Mesenteric fat pad (tissue), 1 donor: Measurements from ENCODE around the gene POGZ. TPM values are rescaled to one million over a fixed set of nuclear protein-coding genes. Genes with fewer than 3 reads are reported as not detected.
A peak's percentile ranks its signal among the peaks of the same experiment; 100 is the strongest.
"Not testable (repeated sequence)": the region's sequence is repeated elsewhere in the genome, so short reads cannot be mapped to it uniquely, and the experiment has no call there.

ENCODE experiments used
- DNase-seq: peaks from one replicate; pipeline ENCODE4 v3.0.0-alpha.2; 2020; ENCODE audit warnings: low spot score
- total RNA-seq: library from RNA; stranded (reverse); fragmentation: NEBNext Ultra II Directional; extraction: Animal tissue kit (Norgen Biotek cat#: 25700); gene quantifications from one replicate; pipeline ENCODE4 v1.2.1, GENCODE V29; 2021
- donor health status: DM: yes; HTN: yes; CAD: no.

POGZ gene
- total RNA-seq, 1 donor from 2014 or later: 52.2 TPM

DNA sequence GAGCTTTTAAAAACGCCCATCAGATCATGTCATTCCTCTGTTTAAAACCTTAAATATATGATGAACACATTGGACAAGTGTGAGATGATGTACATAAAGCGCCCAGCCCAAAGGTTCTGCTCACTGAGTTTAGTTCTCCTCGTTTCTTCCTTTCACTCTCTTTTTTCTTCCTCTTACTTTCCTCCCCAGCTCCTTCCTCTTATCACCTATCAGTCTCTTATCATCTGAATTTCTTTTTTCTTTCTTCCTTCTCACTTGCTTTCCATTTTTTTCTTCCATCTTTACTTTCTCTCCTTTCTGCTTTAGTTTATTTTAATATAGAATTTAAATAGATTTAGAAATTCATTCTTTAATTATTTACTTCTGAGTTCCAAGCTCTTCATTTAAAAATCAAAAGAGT is 17.8 kb upstream of the POGZ start:
- DNase-seq: no peak

DNA sequence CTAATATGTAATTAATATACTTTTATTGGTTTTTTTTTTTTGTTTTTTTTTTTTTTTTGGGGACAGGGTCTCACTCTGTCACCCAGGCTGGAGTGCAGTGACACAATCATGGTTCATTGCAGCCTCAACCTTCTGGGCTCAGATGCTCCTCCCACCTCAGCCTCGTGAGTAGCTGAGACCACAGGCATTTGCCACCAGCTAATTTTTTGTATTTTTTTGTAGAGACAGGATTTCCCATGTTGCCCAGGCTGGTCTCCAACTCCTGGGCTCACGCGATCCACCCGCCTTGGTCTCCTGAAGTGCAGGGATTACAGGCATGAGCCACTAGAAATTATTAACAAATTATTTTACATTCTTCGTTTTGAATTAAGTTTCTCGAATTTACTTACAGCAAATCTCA is 16.8 kb upstream of the POGZ start:
- DNase-seq: no peak

DNA sequence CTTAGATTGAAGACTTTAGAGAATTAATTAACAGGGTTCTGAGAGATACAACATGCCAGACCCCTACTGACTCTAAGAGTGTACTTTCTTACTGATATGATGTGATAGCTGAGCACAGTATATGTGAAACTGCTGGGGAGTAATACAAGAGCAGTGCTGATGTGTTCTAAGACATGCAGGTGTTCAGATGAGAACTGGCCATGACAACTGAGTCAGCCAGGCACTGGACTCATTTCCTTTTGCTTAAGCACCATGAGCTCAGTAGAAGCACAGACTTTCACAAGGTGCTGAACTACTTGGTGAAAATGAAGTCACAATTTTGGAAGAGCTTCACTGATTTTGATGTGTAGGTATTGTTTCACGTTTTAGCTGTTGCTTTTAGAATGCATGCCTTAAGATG is 15.9 kb upstream of the POGZ start:
- no peak for DNase-seq

DNA sequence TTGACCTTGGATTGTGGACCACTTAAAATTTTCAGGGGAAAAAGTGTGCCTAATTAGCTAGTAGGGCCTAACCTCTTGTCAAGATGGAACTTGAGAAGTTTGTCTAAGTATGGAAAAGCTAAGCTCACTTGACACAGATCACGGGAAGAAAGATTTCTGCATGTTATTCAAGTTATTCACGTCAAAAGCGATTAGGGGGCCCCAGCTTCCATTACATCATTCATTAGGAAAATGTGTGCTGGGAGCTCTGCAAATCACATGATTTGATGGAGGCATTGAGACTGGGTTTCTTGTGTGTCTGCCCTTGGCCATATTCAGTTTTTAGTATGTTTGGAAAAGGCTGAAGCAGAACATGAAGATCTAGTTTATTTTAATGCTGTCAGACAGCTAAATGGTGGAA is 15.5 kb upstream of the POGZ start:
- DNase-seq: no peak

DNA sequence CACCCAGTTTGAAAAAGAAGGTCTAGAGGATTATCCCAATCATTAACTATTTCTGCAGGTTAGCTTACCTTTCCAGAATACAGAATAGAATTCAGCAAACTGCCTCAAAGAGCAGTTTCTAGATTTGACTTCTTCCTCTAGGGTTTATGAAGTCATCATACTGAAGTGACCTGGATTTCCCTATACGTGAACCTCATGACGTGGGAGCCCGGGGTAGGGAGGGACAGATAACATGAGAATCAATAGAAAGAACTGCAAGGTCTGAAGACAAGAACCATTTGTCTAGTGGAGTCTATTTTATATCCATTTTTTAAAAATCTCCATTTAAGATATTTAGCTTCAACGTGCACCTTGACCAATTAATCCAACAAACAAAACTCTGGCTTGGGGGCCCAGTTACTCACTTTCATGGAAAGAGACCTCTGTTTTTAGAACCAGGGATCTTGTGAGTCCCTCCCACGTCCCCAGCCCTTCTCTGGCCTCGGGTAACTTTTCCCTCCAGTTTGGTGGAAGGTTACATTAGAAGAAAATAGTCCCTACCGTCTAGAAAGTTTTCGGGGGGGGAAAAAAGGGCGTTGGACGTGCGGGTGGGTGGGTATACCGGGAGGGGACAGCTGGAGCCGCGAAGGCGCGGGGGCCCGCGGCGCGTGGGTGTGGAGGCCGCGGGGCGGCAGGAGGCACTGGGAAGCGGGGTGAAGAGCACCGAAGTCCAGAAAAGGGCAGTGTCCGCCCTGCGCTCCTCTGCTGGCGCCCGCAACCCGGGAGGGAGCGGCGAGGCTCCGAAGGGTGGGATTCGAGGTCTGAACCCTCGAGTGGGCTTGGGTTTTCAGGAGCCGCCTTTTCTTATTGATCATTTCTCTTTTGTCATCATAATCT is 13.8 kb upstream of the POGZ start:
- DNase-seq: no peak

DNA sequence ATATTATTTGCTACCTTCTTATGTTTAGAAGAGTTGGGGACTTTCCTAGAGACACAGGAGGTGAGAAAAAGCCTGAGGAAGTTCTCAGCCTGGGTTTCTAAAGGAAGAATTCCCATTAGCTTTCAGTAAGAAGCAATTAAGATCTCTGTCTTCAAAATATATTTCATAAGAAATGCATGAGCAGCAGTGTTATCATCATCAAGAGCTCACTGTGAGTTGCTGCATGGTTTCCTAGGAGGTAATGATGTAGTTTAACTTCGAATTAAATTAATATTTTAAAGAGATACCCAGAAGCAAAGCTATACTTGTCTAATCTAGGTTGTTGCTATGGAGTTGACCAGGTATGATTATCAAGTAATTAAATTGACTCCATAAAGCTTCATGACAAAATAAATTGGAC is 5.7 kb upstream of the POGZ start:
- DNase-seq: no peak

DNA sequence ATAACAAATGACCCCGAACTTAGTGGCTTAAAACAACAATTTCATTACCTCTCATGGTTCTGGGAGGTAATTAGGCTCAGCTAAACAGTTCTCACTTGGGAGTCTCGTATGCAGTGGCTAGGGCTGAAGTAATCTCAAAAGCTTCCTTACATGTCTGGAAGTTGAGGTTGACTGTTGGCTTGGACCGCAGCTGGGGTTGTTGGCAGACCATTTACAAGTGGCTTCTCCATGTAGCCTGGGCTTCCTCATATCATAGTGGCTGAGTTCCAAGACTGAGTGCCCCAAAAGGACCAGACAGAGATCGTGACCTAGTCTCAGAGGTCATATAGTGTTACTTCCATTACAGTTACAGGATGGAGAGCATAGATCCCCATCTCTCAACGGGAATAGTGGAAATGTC is 2.4 kb upstream of the POGZ start:
- DNase-seq: no peak

DNA sequence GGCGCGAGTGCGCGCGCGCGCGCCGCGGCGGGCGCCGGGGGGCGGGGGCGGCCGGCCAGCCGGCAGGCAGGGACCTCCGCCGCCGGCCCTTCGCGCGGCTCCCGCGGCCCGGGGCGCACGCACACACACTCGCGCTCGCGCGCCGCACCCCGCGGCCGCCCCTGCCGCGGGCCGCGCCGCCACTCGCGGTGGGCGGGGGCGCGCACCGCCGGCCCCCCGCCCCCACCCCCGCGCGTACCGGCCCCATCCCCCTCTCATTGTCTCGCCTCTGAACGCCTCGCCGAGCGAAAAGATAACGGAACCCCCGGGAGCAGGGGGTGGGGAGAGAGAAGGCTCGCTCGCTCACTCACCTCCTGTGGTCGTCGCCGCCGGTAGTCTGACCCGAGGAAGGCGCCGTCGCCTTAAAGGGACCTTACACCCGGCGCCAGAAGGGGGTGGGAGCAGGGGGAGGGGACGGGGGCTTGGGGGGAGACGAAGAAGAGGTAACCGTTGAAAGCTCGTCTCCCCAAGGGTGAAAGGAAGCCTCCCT is 428 bp downstream of the POGZ start:
- peak; percentile 91 for DNase-seq

DNA sequence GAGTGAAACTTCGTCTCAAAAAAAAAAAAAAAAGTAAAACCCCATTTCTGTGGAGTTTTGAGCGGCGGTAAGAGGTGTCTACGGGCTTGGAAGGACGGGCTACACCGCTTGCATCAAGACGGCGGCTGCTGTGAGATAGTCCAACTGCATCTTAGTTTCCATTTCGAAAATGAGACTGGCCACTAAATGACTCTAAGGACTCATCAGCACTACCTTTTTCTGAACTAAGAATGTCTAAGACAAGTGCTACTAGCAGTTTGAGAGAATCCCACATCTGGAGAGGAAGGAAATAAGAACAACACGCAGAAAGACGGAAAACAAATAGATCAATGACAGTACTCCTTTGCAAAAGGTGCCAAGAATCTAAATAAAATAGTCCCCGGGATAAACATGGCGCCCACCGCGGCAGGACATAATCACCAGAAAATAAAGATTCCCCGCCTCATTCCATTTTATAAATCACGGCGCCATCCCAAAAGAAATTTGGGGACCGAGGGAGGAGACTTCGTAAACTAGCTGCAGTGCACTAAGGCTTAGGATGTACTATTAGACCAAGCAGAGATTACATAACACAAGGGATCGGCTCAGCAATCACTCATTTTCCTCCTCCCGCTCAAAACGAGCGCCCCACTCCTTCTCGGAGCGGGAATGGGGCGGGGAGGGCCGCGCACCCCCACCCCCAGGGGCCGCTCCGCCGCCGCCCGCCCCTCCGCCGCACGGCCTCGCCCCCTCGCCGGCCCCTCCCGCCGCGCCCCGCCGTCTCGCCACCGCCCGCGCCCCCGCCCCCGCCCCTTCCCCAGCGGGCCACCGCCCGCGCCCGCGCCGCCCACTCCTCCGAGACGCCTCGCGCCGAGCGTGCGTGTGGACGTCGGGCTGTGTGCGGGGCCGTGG is 1.1 kb downstream of the POGZ start:
- DNase-seq: no peak

DNA sequence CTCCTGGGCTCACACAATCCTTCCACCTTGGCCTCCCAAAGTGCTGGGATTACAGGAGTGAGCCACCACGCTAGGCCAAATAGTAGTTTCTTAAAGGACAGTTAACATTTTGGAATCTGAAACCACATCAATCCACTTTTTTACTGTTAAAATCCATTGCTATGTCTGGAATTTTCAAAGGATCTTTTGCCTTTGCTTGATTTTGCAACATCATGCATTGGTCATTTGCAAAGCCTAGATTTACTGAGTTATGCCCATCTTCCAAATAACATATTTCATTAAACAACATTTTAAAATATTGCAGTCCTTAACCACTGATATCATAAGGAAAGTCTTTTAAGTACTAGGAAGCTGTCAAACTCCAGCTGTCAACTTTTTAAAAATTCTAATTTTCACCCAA is 3.3 kb downstream of the POGZ start:
- no peak for DNase-seq

DNA sequence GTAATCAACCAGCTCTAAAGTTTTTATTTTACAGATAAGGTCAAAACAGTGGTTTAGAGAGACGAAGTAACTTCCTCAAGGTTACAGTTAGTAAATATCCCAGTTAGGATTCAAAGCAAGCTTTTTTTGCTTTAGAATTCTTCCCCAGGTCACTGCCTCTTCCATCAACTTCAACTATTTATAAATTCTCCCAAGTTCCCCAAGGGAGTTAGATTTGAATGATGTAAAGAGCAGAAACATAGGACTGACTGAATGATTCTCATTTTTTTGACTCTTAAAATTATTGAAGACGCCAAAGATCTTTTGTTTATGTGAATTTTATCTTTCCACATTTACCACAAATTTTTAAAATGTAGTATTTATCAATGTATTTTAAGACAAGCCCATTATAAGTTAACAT is 4.1 kb downstream of the POGZ start:
- DNase-seq: no peak

DNA sequence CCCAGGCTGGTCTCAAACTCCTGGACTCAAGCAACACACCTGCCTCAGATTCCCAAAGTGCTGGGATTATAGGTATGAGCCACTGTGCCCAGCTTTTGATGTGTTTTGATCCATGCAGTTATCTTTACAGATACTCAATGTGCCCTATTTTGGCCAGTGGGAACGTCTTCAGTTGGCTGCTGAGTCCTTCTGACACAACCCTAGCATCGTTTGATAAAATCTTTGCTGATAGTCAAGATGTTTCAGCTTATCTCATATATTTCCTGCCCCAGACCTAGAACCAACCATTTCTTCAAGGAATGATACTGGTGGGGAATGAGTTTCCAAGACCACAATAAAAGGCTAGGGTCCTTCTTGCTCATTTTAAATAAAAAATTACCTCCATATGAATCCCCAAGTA is 11.6 kb downstream of the POGZ start:
- DNase-seq: no peak

DNA sequence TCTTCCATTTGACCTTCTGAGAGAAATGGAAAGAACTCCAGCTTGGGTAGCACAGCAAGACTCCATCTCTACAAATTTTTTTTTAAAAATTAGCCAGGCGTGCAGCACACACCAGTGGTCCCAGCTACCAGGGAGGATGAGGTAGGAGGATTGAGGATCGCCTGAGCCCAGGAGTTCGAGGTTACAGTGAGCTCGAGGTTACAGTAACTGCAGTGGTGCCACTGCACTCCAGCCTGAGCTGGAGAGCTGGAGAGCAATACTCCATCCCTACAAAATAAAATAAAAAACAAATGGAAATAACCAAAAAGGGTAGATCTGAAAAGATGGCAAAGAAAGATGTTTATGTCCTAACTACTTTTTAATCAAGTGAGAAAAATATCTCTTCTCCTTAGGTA is 14.5 kb downstream of the POGZ start:
- no peak for DNase-seq

DNA sequence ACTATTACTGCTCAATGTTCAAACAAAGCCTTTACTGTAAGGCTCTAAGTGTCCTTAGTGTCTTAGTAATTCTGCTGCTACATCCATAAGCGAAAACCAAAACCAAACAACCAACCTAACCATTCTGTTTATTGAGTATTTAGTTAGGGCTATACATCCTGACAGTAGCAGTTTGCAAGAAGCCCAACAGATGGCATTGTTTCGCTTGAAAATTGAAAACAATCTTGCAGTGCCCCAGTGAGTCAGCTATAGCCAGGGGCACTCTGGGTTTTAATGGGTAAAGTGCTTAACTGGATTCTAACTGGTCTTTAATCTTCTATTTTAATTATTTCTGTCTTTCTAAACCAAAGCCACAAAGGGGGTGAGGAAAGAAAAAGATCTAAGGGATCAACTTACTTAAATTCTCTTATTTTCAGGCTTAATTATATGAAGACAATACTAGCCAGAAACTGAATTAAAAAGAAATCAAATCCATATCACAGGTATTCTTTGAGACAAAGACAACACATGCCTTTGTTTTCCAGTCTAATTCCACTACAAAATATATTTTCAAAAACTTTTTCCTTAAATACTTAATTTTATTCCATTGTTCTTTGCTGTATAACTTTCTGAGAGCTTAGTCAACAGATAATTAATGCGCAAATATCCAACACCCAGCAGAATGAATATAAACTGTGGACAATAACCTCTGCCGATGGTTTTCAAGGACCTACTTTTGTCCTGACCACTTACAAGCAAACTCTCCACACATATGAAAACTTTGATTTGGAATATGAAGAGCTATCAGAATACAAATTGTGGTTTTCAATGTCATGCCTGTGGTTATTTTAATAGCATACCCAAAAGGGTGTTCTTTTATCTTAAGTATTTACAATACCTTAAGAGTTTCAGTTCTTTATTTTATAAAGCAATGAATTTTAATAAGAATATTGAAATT is 15.2 kb downstream of the POGZ start:
- no peak for DNase-seq

DNA sequence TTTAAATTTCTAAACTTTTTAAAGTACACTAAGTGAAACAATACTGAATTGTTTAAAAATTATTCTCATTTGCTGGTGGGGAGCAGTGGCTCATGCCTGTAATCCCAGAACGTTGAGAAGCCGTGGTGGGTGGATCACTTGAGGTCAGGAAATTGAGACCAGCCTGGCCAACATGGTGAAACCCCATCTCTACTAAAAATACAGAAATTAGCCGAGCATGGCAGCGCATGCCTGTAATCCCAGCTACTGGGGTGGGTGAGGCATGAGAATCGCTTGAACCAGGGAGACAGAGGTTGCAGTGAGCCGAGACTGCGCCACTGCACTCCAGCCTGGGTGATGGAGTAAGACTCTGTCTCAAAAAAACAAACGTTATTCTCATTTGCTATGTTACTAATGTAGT is 21.9 kb downstream of the POGZ start:
- not testable (repeated sequence) for DNase-seq

DNA sequence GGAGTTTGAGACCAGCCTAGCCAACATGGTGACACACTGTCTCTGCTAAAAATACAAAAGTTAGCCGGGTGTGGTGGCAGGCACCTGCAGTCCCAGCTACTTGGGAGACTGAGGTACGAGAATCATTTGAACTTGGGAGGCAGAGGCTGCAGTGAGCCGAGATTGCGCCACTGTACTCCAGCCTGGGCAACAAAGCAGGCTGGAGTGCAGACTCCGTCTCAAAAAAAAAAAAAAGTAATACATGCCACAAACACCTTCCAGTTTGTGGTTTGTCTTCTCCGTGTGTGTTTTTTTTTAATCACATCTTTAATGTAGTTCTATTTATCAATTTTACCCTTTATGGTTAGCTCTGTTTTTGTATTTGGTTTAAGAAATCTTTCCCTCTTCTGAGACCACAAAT is 22.3 kb downstream of the POGZ start:
- no peak for DNase-seq

DNA sequence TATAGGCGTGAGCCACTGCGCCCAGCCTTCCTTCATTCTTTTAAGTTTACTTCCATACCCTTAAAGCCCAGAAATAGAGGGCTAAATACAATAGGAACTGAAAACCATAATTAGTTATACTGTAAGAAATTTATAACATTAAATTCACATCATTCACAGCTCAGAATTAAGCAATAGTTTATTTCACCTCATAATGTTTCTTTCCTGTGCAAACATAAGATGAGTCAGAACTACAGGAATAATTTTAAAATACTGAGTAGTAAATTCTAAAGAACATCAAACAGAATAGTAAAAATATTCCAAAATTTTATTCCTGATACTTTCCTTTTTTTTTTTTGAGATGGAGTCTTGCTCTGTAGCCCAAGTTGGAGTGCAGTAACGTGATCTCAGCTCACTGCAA is 24.1 kb downstream of the POGZ start:
- no peak for DNase-seq

DNA sequence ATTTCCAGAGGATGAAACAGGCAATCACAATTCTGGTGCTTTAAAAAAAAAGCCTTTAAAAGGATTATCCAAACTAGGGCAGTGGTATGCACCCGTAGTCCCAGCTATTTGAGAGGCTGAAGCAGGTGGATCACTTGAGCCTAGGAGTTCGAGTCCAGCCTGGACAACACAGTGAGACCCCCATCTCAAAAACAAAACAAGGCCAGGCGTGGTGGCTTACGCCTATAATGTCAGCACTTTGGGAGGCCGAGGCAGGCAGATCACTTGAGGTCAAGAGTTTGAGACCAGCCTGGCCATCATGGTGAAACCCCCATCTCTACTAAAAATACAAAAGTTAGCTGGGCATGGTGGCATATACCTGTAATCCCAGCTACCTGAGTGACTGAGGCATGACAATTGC is 25.5 kb downstream of the POGZ start:
- not testable (repeated sequence) for DNase-seq

DNA sequence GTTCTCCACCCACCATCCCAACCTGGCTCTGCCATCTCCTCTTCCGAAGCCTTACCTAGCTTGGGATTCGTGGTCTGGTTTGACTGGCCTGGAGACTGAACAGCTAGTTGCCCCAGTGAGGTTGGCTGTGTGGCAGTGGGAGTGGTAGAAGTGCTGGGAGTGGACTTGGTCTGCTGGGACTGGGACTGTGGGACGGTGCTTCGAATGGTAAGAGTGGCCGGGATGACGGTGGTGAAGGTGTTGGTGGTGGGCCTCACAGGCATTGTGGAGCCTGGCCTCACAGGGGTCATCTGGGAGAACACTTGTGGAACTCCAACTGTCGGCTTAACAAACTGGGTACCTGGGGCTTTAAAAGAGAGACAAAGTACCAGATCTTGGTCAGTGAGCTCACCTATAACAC is 31.2 kb downstream of the POGZ start:
- no peak for DNase-seq

DNA sequence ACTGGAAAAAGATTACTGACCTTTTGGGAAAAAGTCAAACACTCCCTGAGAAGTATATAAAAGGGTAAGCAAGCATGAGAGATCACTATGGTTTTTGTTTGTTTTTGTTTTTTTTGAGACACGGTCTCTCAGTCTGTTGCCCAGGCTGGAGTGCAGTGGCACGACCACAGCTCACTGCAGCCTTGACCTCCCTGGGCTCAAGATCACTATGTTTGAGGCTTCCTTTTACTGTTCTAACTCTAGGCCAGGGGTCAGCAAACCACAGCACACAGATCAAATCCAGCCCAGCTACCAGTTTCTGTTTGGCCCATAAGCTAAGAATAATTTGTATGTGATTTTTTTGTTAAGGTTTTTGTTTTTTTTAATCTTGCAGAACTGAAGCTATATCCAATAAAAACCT is 34.2 kb downstream of the POGZ start:
- DNase-seq: no peak

DNA sequence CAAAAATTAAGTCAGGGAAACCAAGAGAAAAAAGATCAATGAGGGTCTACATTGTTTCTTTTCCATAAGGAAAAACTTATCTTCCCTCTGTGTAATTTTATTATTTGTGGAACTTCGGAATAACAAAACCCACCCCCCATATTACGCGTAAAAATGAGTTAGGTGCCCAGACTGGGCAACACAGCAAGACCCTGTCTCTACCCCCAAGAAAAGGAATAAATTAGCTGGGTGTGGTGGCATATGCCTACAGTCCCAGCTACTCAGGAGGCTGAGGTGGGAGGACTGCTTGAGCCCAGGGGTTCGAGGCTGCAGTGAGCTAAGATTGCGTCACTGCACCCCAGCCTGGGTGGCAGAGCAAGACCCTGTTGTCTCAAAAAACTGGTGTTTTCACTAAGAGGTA is 39.5 kb downstream of the POGZ start:
- no peak for DNase-seq
